Right kidney (tissue), 1 donor: Measurements from ENCODE around the gene STX8.

Source experiments
- DNase-seq: peaks from one replicate; pipeline ENCODE4 v3.0.0-alpha.2; 2016

Gene STX8

GRCh38 chr17:9225305-9226101 lies 350.1 kb downstream of the STX8 start:
- no peak for DNase-seq

- no peak for DNase-seq
Measured at GRCh38 chr17:9224485-9224884, 351.1 kb downstream of the STX8 start.

GRCh38 chr17:9223531-9223930 lies 352.1 kb downstream of the STX8 start:
- no peak for DNase-seq

- DNase-seq = no peak
Measured at GRCh38 chr17:9221922-9222180, 353.8 kb downstream of the STX8 start.

- no peak for DNase-seq
Measured at GRCh38 chr17:9221147-9221921, 354.3 kb downstream of the STX8 start.

- DNase-seq = no peak
Measured at GRCh38 chr17:9220398-9221146, 355.0 kb downstream of the STX8 start.

GRCh38 chr17:9219631-9220397 lies 355.8 kb downstream of the STX8 start:
- no peak for DNase-seq

GRCh38 chr17:9218911-9219310 lies 356.7 kb downstream of the STX8 start:
- DNase-seq = no peak

GRCh38 chr17:9218064-9218635 lies 357.5 kb downstream of the STX8 start:
- no peak for DNase-seq

- DNase-seq = no peak
Measured at GRCh38 chr17:9217151-9218056, 358.2 kb downstream of the STX8 start.

GRCh38 chr17:9215465-9215864 lies 360.2 kb downstream of the STX8 start:
- DNase-seq = no peak

- no peak for DNase-seq
Measured at GRCh38 chr17:9213303-9213640, 362.3 kb downstream of the STX8 start.

GRCh38 chr17:9212376-9213302 lies 363.0 kb downstream of the STX8 start:
- no peak for DNase-seq

GRCh38 chr17:9211133-9211765 lies 364.4 kb downstream of the STX8 start:
- no peak for DNase-seq

GRCh38 chr17:9209781-9210370 lies 365.7 kb downstream of the STX8 start:
- no peak for DNase-seq

- DNase-seq = no peak
Measured at GRCh38 chr17:9209347-9209746, 366.3 kb downstream of the STX8 start.

- no peak for DNase-seq
Measured at GRCh38 chr17:9208381-9209105, 367.1 kb downstream of the STX8 start.

- DNase-seq = no peak
Measured at GRCh38 chr17:9206741-9207332, 368.8 kb downstream of the STX8 start.
